Neural cell (in vitro differentiated cells): ENCODE data around the gene CDKN1B. TPM values are rescaled to one million over a fixed set of nuclear protein-coding genes. Genes with fewer than 3 reads are reported as not detected.
A peak's percentile ranks its signal among the peaks of the same experiment; 100 is the strongest.

Source experiments
- H2AFZ ChIP-seq: fragments of 200-600, 300-800 bp; sonication (generic), shearing (Covaris generic); 2 replicates; pipeline ENCODE4 v1.6.0; 2014; ENCODE audit warnings: low read depth, mild to moderate bottlenecking, antibody characterized with exemption, low read length, moderate library complexity
- H3F3A ChIP-seq: fragments of 200-600 bp; shearing (Covaris generic); 2 replicates; pipeline ENCODE4 v1.6.1; 2016; ENCODE audit warnings: mild to moderate bottlenecking, moderate library complexity, mixed read lengths, antibody characterized with exemption, low read length; ENCODE audit not compliant: insufficient read depth, poor library complexity, severe bottlenecking
- H3K27ac ChIP-seq: fragments of 200-600, 300-800 bp; sonication (generic), shearing (Covaris generic); 2 replicates; pipeline ENCODE4 v1.5.1; 2014; ENCODE audit warnings: mild to moderate bottlenecking, low read length, moderate library complexity
- H3K27me3 ChIP-seq: fragments of 300-800, 200-600 bp; sonication (generic), shearing (Covaris generic); 2 replicates; pipeline ENCODE4 v1.6.0; 2014; ENCODE audit warnings: mild to moderate bottlenecking, low read depth, low read length, moderate library complexity; ENCODE audit not compliant: insufficient read depth
- H3K36me3 ChIP-seq: fragments of 300-800, 200-600 bp; sonication (generic), shearing (Covaris generic); 2 replicates; pipeline ENCODE4 v1.5.1; 2014; ENCODE audit warnings: mild to moderate bottlenecking, antibody characterized with exemption, low read length, moderate library complexity; ENCODE audit not compliant: insufficient read depth
- H3K4me2 ChIP-seq: fragments of 300-800, 200-600 bp; sonication (generic), shearing (Covaris generic); 2 replicates; pipeline ENCODE4 v1.6.0; 2014; ENCODE audit warnings: mild to moderate bottlenecking, low read length
- H3K4me3 ChIP-seq: fragments of 300-800, 200-600 bp; sonication (generic), shearing (Covaris generic); 2 replicates; pipeline ENCODE4 v1.5.1; 2014; ENCODE audit warnings: mild to moderate bottlenecking, low read length, moderate library complexity
- H3K79me2 ChIP-seq: fragments of 200-600 bp; shearing (Covaris generic); replicated peaks from 2 replicates; pipeline ENCODE4 v1.6.0; 2014; ENCODE audit warnings: mild to moderate bottlenecking, low read length, moderate library complexity; ENCODE audit not compliant: insufficient read depth
- H3K9ac ChIP-seq: fragments of 300-800, 200-600 bp; sonication (generic), shearing (Covaris generic); 2 replicates; pipeline ENCODE4 v1.6.1; 2016; ENCODE audit warnings: mild to moderate bottlenecking, low read length, mixed read lengths
- H3K9me2 ChIP-seq: fragments of 200-600 bp; shearing (Covaris generic); 2 replicates; pipeline ENCODE4 v1.6.1; 2016; ENCODE audit warnings: mild to moderate bottlenecking, low read length, mixed read lengths; ENCODE audit not compliant: insufficient read depth
- H3K9me3 ChIP-seq: fragments of 200-600, 300-800 bp; sonication (generic), shearing (Covaris generic); 2 replicates; pipeline ENCODE4 v1.6.1; 2016; ENCODE audit warnings: mild to moderate bottlenecking, mixed run types, low read length, moderate library complexity, mixed read lengths
- H4K20me1 ChIP-seq: fragments of 200-600 bp; shearing (Covaris generic); 2 replicates; pipeline ENCODE4 v1.6.1; 2016; ENCODE audit warnings: mild to moderate bottlenecking, mixed run types; ENCODE audit not compliant: insufficient read depth
- CTCF ChIP-seq: fragments of 450-650 bp; IDR thresholded peaks from 2 replicates; pipeline ENCODE4 v1.5.1; 2014; ENCODE audit warnings: antibody characterized with exemption, mild to moderate bottlenecking, moderate library complexity; ENCODE audit not compliant: poor library complexity, severe bottlenecking
- EP300 ChIP-seq: fragments of 450-650 bp; conservative IDR thresholded peaks from 2 replicates; pipeline ENCODE4 v1.6.1; 2014; ENCODE audit warnings: antibody characterized with exemption, mild to moderate bottlenecking, moderate library complexity; ENCODE audit not compliant: poor library complexity, severe bottlenecking
- EZH2 ChIP-seq: fragments of 200-600, 300-800 bp; shearing (Covaris generic), sonication (generic); IDR thresholded peaks from 2 replicates; pipeline ENCODE4 v1.6.1; 2014; ENCODE audit warnings: antibody characterized with exemption, low read length, borderline replicate concordance, mild to moderate bottlenecking; ENCODE audit not compliant: insufficient read depth, poor library complexity, severe bottlenecking
- MXI1 ChIP-seq: fragments of 450-650 bp; conservative IDR thresholded peaks from 2 replicates; pipeline ENCODE4 v1.6.1; 2014; ENCODE audit warnings: antibody characterized with exemption, mild to moderate bottlenecking; ENCODE audit not compliant: poor library complexity, severe bottlenecking
- POLR2AphosphoS5 ChIP-seq: IDR thresholded peaks from 2 replicates; pipeline ENCODE4 v1.6.1; 2012
- RAD21 ChIP-seq: fragments of 450-650 bp; conservative IDR thresholded peaks from 2 replicates; pipeline ENCODE4 v1.6.1; 2014; ENCODE audit warnings: antibody characterized with exemption, mild to moderate bottlenecking, moderate library complexity
- SMC3 ChIP-seq: fragments of 450-650 bp; conservative IDR thresholded peaks from 2 replicates; pipeline ENCODE4 v1.6.1; 2014; ENCODE audit warnings: antibody characterized with exemption, mild to moderate bottlenecking, moderate library complexity; ENCODE audit not compliant: poor library complexity
- TAF1 ChIP-seq: IDR thresholded peaks from 2 replicates; pipeline ENCODE4 v1.6.1; 2012; ENCODE audit warnings: low read depth
- polyA plus RNA-seq: library from polyadenylated mRNA; depleted of rRNA; stranded (reverse); fragments of >200 nt; gene quantifications from 2 replicates; pipeline ENCODE4 v1.2.3, GENCODE V29; 2014
- TF ChIP-seq, protein P1 (sequence below): IDR thresholded peaks from 2 replicates; pipeline ENCODE4 v1.6.1; 2012; ENCODE audit warnings: borderline replicate concordance

CDKN1B gene
- polyA plus RNA-seq, 1 donor from 2014 or later: 107 TPM

DNA sequence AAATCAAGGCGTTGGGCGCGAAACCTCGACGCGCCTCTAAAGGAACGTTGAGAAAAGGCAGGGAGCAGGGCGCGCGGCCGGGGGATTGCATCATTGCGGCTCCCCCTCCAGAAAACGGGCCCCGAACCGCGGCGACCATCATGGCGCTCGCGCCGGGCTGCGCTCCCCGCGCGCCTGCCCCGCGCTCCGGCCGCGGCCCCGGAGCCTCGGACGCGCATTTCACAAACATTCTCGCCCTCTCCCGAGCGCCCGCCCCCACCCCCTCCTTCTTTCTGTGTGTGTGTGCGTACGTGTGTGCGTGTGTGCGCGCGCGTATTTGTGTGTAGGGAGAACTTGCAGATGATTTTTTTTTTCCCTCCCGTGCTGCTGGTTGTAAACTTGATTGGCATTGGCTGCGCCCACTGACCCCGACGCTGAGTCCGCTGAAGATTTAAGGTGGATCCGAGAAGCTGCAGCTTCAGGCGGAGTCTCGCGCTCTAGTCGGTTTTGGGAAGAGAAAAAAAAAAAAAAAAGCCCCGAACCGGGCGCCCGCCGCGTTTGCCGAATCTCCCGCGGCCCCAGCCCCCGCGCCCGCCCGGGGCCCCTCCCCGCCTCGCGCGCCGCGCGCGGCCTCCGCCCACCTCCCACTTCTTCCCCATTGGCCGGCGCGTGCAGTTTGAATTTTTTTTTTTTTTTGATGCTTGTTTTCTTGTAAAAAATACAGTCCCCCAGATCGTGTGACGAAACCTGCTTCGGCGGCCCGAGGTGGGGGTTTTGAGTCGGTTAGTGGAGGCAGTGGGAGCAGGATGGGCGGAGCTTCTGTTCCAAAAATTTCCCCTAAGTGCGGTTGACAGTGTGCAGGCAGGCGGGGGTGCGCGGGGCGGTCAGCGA lies 8.2 kb downstream of the CDKN1B start:
- H3K36me3 ChIP-seq: no peaks in the 10 kb centered on the region
- peak overlapping the region; percentile 63 for H3K27ac ChIP-seq
- TF ChIP-seq POLR2AphosphoS5 (no peak), CTCF (peak; percentile 49), SMC3 (peak; percentile 29), RAD21 (peak; percentile 30), EP300 (peak; percentile 38), EZH2 (no peak), TAF1 (no peak), MXI1 (peak; percentile 42)
- TF ChIP-seq, protein P1, sequence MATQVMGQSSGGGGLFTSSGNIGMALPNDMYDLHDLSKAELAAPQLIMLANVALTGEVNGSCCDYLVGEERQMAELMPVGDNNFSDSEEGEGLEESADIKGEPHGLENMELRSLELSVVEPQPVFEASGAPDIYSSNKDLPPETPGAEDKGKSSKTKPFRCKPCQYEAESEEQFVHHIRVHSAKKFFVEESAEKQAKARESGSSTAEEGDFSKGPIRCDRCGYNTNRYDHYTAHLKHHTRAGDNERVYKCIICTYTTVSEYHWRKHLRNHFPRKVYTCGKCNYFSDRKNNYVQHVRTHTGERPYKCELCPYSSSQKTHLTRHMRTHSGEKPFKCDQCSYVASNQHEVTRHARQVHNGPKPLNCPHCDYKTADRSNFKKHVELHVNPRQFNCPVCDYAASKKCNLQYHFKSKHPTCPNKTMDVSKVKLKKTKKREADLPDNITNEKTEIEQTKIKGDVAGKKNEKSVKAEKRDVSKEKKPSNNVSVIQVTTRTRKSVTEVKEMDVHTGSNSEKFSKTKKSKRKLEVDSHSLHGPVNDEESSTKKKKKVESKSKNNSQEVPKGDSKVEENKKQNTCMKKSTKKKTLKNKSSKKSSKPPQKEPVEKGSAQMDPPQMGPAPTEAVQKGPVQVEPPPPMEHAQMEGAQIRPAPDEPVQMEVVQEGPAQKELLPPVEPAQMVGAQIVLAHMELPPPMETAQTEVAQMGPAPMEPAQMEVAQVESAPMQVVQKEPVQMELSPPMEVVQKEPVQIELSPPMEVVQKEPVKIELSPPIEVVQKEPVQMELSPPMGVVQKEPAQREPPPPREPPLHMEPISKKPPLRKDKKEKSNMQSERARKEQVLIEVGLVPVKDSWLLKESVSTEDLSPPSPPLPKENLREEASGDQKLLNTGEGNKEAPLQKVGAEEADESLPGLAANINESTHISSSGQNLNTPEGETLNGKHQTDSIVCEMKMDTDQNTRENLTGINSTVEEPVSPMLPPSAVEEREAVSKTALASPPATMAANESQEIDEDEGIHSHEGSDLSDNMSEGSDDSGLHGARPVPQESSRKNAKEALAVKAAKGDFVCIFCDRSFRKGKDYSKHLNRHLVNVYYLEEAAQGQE: peak; percentile 56
- H3K4me2 ChIP-seq: peak overlapping the region; percentile 70
- no peaks in the 10 kb centered on the region for H4K20me1 ChIP-seq
- peak overlapping the region; percentile 69 for H2AFZ ChIP-seq
- no peaks in the 10 kb centered on the region for H3K9me3 ChIP-seq
- H3K4me3 ChIP-seq: peak overlapping the region; percentile 84
- peaks cover 13% of the 10 kb centered on the region for H3K79me2 ChIP-seq
- peaks cover 13% of the 10 kb centered on the region for H3K27me3 ChIP-seq
- peak overlapping the region; percentile 68 for H3K9ac ChIP-seq
- H3K9me2 ChIP-seq: no peaks in the 10 kb centered on the region
- no peaks in the 10 kb centered on the region for H3F3A ChIP-seq

DNA sequence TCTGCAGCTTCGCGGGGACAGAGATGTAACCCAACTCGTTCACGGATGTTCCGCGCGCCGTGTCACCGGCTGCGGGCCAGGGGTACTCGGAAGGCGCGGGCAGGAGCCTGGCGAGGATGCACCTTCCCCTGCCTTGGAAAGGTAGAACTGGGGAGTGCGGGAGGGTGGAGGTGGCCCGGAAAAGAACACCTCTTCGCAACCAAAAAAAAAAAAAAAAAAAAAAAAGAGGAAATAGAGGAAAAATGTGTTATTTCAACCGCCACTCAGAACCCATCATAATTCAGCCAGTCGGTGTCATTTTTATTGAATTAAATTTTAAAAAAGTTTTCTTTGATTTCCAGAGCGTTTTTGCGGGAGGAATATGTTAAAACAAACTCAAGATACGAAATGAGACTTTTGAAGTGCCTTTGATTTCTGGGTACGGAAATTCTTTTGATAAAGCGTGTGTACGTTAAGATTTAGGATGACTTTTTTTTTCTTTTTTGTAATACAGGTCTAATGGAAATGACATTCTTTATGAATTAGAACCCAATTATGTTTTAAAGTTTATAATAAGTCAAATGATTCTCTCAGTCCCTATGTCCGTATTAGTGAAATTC lies 8.9 kb downstream of the CDKN1B start:
- no peaks in the 10 kb centered on the region for H4K20me1 ChIP-seq
- H3K9ac ChIP-seq: peak overlapping the region; percentile 68
- H2AFZ ChIP-seq: peak overlapping the region; percentile 69
- peak overlapping the region; percentile 31 for H3K27ac ChIP-seq
- H3F3A ChIP-seq: no peaks in the 10 kb centered on the region
- TF ChIP-seq EZH2 (no peak), EP300 (no peak), MXI1 (no peak)
- no peaks in the 10 kb centered on the region for H3K9me3 ChIP-seq
- no peaks in the 10 kb centered on the region for H3K9me2 ChIP-seq
- peaks cover 6% of the 10 kb centered on the region for H3K79me2 ChIP-seq
- peaks cover 13% of the 10 kb centered on the region for H3K27me3 ChIP-seq
- H3K4me3 ChIP-seq: peak overlapping the region; percentile 84
- no peaks in the 10 kb centered on the region for H3K36me3 ChIP-seq
- H3K4me2 ChIP-seq: peak overlapping the region; percentile 70
